Measurements from ENCODE around the gene LRRC71. TPM values are rescaled to one million over a fixed set of nuclear protein-coding genes. Genes with fewer than 3 reads are reported as not detected.
A peak's percentile ranks its signal among the peaks of the same experiment; 100 is the strongest.

The LRRC71 gene
- total RNA-seq, 4 donors from 2014 or later = 1.2 TPM; not detected in 3

- in situ Hi-C loops (cut with MboI; ENCODE audit: low pct_ligation_motif_present in 1 of 4, low pct_unique_long_range_greater_than_20kb in 1 of 4, low sequenced_read_pairs in 3 of 4) (no loop called here), intact Hi-C loops (cut with DNase I; ENCODE audit: low total_unique reads) (no loop called here)
- Histone ChIP-seq H3K9me3 (no peaks in the 10 kb centered on the region), H3K27me3 (peaks cover 26% of the 10 kb centered on the region), H3K4me1 (peaks cover 0 to 7% (median 4%) of the 10 kb centered on the region in 4 donors), H3K27ac (no peak overlapping the region), H3K4me3 (no peak overlapping the region), H3K36me3 (no peaks in the 10 kb centered on the region)
- DNase-seq = no peak
- 80 to 86% methylated on average over 2 to 9 of the region's 9 CpGs for WGBS, 2 donors (ENCODE audit: low coverage in 1 of 2)
- TF ChIP-seq EP300 (IDR thresholded peaks at IDR 0.05; ENCODE audit: low read depth) = no peak
Observed at GRCh38 chr1:156914440-156914856, 6.0 kb upstream of the LRRC71 start.

GRCh38 chr1:156921053-156921529 is 659 bp downstream of the LRRC71 start:
- 56 to 63% methylated on average over 7 of the region's 7 CpGs for WGBS, 2 donors (ENCODE audit: low coverage in 1 of 2)
- Histone ChIP-seq H3K4me3 (no peak overlapping the region), H3K27me3 (peaks cover 77% of the 10 kb centered on the region), H3K36me3 (no peaks in the 10 kb centered on the region), H3K27ac (no peak overlapping the region), H3K4me1 (peaks cover 6 to 22% (median 20%) of the 10 kb centered on the region in 4 donors), H3K9me3 (no peaks in the 10 kb centered on the region)
- intact Hi-C loops (cut with DNase I; ENCODE audit: low total_unique reads) (no loop called here), in situ Hi-C loops (cut with MboI; ENCODE audit: low pct_ligation_motif_present in 1 of 4, low pct_unique_long_range_greater_than_20kb in 1 of 4, low sequenced_read_pairs in 3 of 4) (no loop called here)
- no peak for TF ChIP-seq POLR2A (IDR thresholded peaks at IDR 0.05)
- no peak for TF ChIP-seq EP300 (IDR thresholded peaks at IDR 0.05; ENCODE audit: low read depth)
- TF ChIP-seq POLR2AphosphoS5 (IDR thresholded peaks at IDR 0.05) = no peak
- no peak for TF ChIP-seq CTCF (IDR thresholded peaks at IDR 0.05)
- DNase-seq = no peak

- H3K27me3 ChIP-seq = peaks cover 97% of the 10 kb centered on the region
- no peaks in the 10 kb centered on the region for H3K36me3 ChIP-seq
- H3K4me3 ChIP-seq = peak overlapping the region in 1 of 4 donors; percentile 3
- in situ Hi-C loops (cut with MboI; ENCODE audit: low pct_ligation_motif_present in 1 of 4, low pct_unique_long_range_greater_than_20kb in 1 of 4, low sequenced_read_pairs in 3 of 4) = no loop called here
- TF ChIP-seq EP300 (IDR thresholded peaks at IDR 0.05; ENCODE audit: low read depth) (no peak), POLR2A (IDR thresholded peaks at IDR 0.05) (no peak), POLR2AphosphoS5 (IDR thresholded peaks at IDR 0.05) (no peak), CTCF (IDR thresholded peaks at IDR 0.05) (no peak)
- WGBS, 2 donors (ENCODE audit: low coverage in 1 of 2) = 7 to 16% methylated on average over 3 to 11 of the region's 11 CpGs
- H3K4me1 ChIP-seq = peaks cover 6 to 30% (median 26%) of the 10 kb centered on the region in 4 donors
- no peak overlapping the region for H3K27ac ChIP-seq
- intact Hi-C loops (cut with DNase I; ENCODE audit: low total_unique reads) = no loop called here
- no peak for DNase-seq
- H3K9me3 ChIP-seq = no peaks in the 10 kb centered on the region
Observed at GRCh38 chr1:156922986-156923669, 2.7 kb downstream of the LRRC71 start.

GRCh38 chr1:156923670-156924477 is 3.4 kb downstream of the LRRC71 start:
- 10% methylated on average over 32 of the region's 64 CpGs; no CpG with 5 or more reads in 1 of the 2 donors for WGBS, 2 donors (ENCODE audit: low coverage in 1 of 2)
- H3K36me3 ChIP-seq = no peaks in the 10 kb centered on the region
- DNase-seq = no peak
- peak overlapping the region in 1 of 4 donors; percentile 3 for H3K4me3 ChIP-seq
- in situ Hi-C loops (cut with MboI; ENCODE audit: low pct_ligation_motif_present in 1 of 4, low pct_unique_long_range_greater_than_20kb in 1 of 4, low sequenced_read_pairs in 3 of 4) = no loop called here
- H3K27ac ChIP-seq = no peak overlapping the region
- intact Hi-C loops (cut with DNase I; ENCODE audit: low total_unique reads) = no loop called here
- H3K4me1 ChIP-seq = peaks cover 6 to 30% (median 26%) of the 10 kb centered on the region in 4 donors
- TF ChIP-seq EP300 (IDR thresholded peaks at IDR 0.05; ENCODE audit: low read depth) (no peak), POLR2AphosphoS5 (IDR thresholded peaks at IDR 0.05) (no peak), POLR2A (IDR thresholded peaks at IDR 0.05) (no peak), CTCF (IDR thresholded peaks at IDR 0.05) (no peak)
- no peaks in the 10 kb centered on the region for H3K9me3 ChIP-seq
- peaks cover 99% of the 10 kb centered on the region for H3K27me3 ChIP-seq
